SK-N-SH (cell line): ENCODE measurements around the gene CALN1. TPM values are rescaled to one million over a fixed set of nuclear protein-coding genes. Genes with fewer than 3 reads are reported as not detected.

Source experiments
- CTCF ChIA-PET: fragments of 300-600, 350-600 bp; formaldehyde crosslinking; extraction: SDS; loops from one replicate; lab custom pipeline; 2021; lab: Yijun Ruan, JAX
- POLR2A ChIA-PET: fragments of 350-600 bp; sonication (Branson Sonifier 250); formaldehyde crosslinking; extraction: SDS; loops from one replicate; lab custom pipeline; 2020; ENCODE audit warnings: antibody characterized with exemption, inconsistent platforms; lab: Yijun Ruan, JAX
- DNase-seq: peaks from one replicate; pipeline ENCODE4 v3.0.0; 2012
- H2AFZ ChIP-seq: fragments of 200-600 bp; sonication (generic); 2 replicates; pipeline ENCODE4 v1.8.1; 2016; ENCODE audit warnings: antibody characterized with exemption, mild to moderate bottlenecking, low read depth
- H3F3A ChIP-seq: fragments of 200-600 bp; sonication (generic); replicated peaks from 2 replicates; pipeline ENCODE3; 2016; ENCODE audit warnings: antibody characterized with exemption, mild to moderate bottlenecking; ENCODE audit not compliant: insufficient read depth
- H3K27ac ChIP-seq, 2 experiments: fragments of 200-500 bp in 1 of 2; fragments of 200-600 bp in 1 of 2; sonication (Bioruptor generic) in 1 of 2; sonication (generic), shearing (Covaris generic) in 1 of 2; 2 replicates each; pipeline versions ENCODE4 v1.5.1 to v1.6.1; 2014 to 2016; ENCODE audit warnings: low read depth in 2 of 2, inconsistent platforms in 1 of 2, low read length in 1 of 2, mild to moderate bottlenecking in 1 of 2, mixed read lengths in 1 of 2
- H3K27me3 ChIP-seq: fragments of 200-600 bp; sonication (generic), shearing (Covaris generic); 2 replicates; pipeline ENCODE4 v1.6.1; 2016; ENCODE audit warnings: mixed run types; ENCODE audit not compliant: insufficient read depth
- H3K36me3 ChIP-seq, 2 experiments: fragments of 200-500 bp in 1 of 2; fragments of 200-600 bp in 1 of 2; sonication (Bioruptor generic) in 1 of 2; sonication (generic) in 1 of 2; replicated peaks in 1 of 2; 2 replicates each; pipeline versions ENCODE3 to v1.5.1; 2014 to 2016; ENCODE audit warnings: low read length in 1 of 2, mild to moderate bottlenecking in 1 of 2; ENCODE audit not compliant: insufficient read depth in 2 of 2, control insufficient read depth in 1 of 2
- H3K4me1 ChIP-seq, 2 experiments: fragments of 200-500 bp in 1 of 2; fragments of 200-600 bp in 1 of 2; sonication (Bioruptor generic) in 1 of 2; sonication (generic), shearing (Covaris generic) in 1 of 2; 2 replicates each; pipeline versions ENCODE4 v1.5.1 to v1.6.1; 2014 to 2016; ENCODE audit warnings: low read depth in 1 of 2, low read length in 1 of 2, mixed run types in 1 of 2; ENCODE audit not compliant: insufficient read depth in 2 of 2, control insufficient read depth in 1 of 2
- H3K4me2 ChIP-seq: fragments of 200-600 bp; sonication (generic), shearing (Covaris generic); 2 replicates; pipeline ENCODE4 v1.6.1; 2017; ENCODE audit warnings: mixed run types
- H3K4me3 ChIP-seq, 2 experiments: fragments of 200-500 bp in 1 of 2; fragments of 200-600 bp in 1 of 2; sonication (Bioruptor generic) in 1 of 2; sonication (generic), shearing (Covaris generic) in 1 of 2; 2 replicates each; pipeline versions ENCODE4 v1.5.1 to v1.8.1; 2014 to 2016; ENCODE audit warnings: low read depth in 2 of 2, inconsistent platforms in 1 of 2, low read length in 1 of 2, mild to moderate bottlenecking in 1 of 2, mixed read lengths in 1 of 2, moderate library complexity in 1 of 2
- H3K79me2 ChIP-seq: fragments of 200-600 bp; sonication (generic); 2 replicates; pipeline ENCODE4 v1.8.1; 2017; ENCODE audit warnings: mild to moderate bottlenecking; ENCODE audit not compliant: insufficient read depth
- H3K9ac ChIP-seq: fragments of 200-600 bp; sonication (generic); 2 replicates; pipeline ENCODE4 v1.6.1; 2017; ENCODE audit warnings: mixed run types
- H3K9me2 ChIP-seq: fragments of 200-600 bp; sonication (generic); 2 replicates; pipeline ENCODE4 v1.6.1; 2017; ENCODE audit warnings: mixed run types
- H3K9me3 ChIP-seq: fragments of 200-600 bp; sonication (generic); 2 replicates; pipeline ENCODE4 v1.6.1; 2017; ENCODE audit warnings: mixed run types, mild to moderate bottlenecking, moderate library complexity
- H4K20me1 ChIP-seq: fragments of 200-600 bp; sonication (generic); 2 replicates; pipeline ENCODE4 v1.6.1; 2017; ENCODE audit warnings: mild to moderate bottlenecking, mixed run types; ENCODE audit not compliant: insufficient read depth
- EP300 ChIP-seq, 2 experiments: IDR thresholded peaks; 2 replicates each; pipeline versions ENCODE4 v1.4.0 to v1.6.1; 2012; ENCODE audit warnings: borderline replicate concordance in 1 of 2, low read depth in 1 of 2, low read length in 1 of 2
- EZH2phosphoT487 ChIP-seq: fragments of 200-600 bp; sonication (generic); IDR thresholded peaks from 2 replicates; pipeline ENCODE4 v1.6.1; 2017; ENCODE audit warnings: low read depth, mixed run types, mild to moderate bottlenecking, antibody characterized with exemption, moderate library complexity, borderline replicate concordance
- FOXJ3 ChIP-seq: sonication (generic); formaldehyde crosslinking; IDR thresholded peaks from 2 replicates; pipeline ENCODE4 v1.5.1; 2020; ENCODE audit warnings: mild to moderate bottlenecking, missing genetic modification reagents
- JUND ChIP-seq: IDR thresholded peaks from 2 replicates; pipeline ENCODE4 v1.4.0; 2012
- NRF1 ChIP-seq: IDR thresholded peaks from 2 replicates; pipeline ENCODE4 v1.6.1; 2012; ENCODE audit warnings: low read depth, mild to moderate bottlenecking, low read length
- RAD21 ChIP-seq: IDR thresholded peaks from 2 replicates; pipeline ENCODE4 v1.6.1; 2012; ENCODE audit warnings: mild to moderate bottlenecking, low read length
- TAF1 ChIP-seq: IDR thresholded peaks from 2 replicates; pipeline ENCODE4 v1.6.1; 2012; ENCODE audit warnings: low read depth, mild to moderate bottlenecking, low read length, moderate library complexity, borderline replicate concordance
- WGBS: methylation state at CpG from one replicate; pipeline ENCODE4 v1.1.6; 2017; ENCODE audit warnings: low lambda C conversion rate; 5-methylcytosine and 5-hydroxymethylcytosine counted together
- polyA plus RNA-seq, 3 experiments: library from polyadenylated mRNA; depleted of rRNA; stranded (reverse); fragments of >200 nt; gene quantifications; 2 replicates each; pipeline ENCODE4 v1.2.3, GENCODE V29; 2012
- TF ChIP-seq, protein P1 (sequence below): IDR thresholded peaks from 2 replicates; pipeline ENCODE4 v1.4.0; 2012; ENCODE audit warnings: low read depth
- TF ChIP-seq, protein P2 (sequence below): fragments of 200-600 bp; sonication (generic); IDR thresholded peaks from 2 replicates; pipeline ENCODE4 v1.6.1; 2017; ENCODE audit warnings: antibody characterized with exemption, mild to moderate bottlenecking, moderate library complexity

Gene CALN1
- polyA plus RNA-seq, 1 of the 3 experiments (the other 2 are of a cell fraction), result not detected

DNA sequence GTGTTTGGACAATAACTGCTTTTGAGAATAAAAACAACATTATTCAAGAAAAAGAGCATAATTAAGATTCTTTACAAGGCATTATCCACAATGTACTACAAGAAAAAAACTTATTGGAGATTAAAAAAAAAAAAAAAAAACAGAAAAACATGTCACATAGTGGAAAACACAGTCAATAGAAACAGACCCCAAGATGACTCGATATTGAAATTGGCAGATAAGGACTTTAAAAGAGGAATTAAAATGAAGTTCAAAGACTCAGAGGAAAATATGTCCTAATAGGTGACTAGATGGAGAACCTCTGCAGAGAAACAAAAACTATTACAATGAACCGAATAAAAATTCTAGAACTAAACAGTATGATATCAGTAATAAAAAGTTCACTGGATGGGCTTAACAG is 248.9 kb downstream of the CALN1 start:
- TF ChIP-seq, protein P1, sequence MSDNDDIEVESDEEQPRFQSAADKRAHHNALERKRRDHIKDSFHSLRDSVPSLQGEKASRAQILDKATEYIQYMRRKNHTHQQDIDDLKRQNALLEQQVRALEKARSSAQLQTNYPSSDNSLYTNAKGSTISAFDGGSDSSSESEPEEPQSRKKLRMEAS, result no peak
- TF ChIP-seq, protein P2, sequence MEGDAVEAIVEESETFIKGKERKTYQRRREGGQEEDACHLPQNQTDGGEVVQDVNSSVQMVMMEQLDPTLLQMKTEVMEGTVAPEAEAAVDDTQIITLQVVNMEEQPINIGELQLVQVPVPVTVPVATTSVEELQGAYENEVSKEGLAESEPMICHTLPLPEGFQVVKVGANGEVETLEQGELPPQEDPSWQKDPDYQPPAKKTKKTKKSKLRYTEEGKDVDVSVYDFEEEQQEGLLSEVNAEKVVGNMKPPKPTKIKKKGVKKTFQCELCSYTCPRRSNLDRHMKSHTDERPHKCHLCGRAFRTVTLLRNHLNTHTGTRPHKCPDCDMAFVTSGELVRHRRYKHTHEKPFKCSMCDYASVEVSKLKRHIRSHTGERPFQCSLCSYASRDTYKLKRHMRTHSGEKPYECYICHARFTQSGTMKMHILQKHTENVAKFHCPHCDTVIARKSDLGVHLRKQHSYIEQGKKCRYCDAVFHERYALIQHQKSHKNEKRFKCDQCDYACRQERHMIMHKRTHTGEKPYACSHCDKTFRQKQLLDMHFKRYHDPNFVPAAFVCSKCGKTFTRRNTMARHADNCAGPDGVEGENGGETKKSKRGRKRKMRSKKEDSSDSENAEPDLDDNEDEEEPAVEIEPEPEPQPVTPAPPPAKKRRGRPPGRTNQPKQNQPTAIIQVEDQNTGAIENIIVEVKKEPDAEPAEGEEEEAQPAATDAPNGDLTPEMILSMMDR, result no peak
- TF ChIP-seq RAD21 (no peak), EZH2phosphoT487 (no peak), TAF1 (no peak)
- TF ChIP-seq, all 33 proteins: peak for 0
- no peaks in the 10 kb centered on the region for H3K4me1 ChIP-seq
- H2AFZ ChIP-seq, result no peak overlapping the region
- 2% methylated on average over 2 of the region's 2 CpGs for WGBS
- H3K27me3 ChIP-seq, result no peaks in the 10 kb centered on the region
- H3K4me2 ChIP-seq, result no peak overlapping the region
- H3F3A ChIP-seq, result no peaks in the 10 kb centered on the region
- ChIA-PET CTCF (no interaction called here), POLR2A (no interaction called here)
- no peak overlapping the region for H3K4me3 ChIP-seq
- H3K79me2 ChIP-seq, result no peaks in the 10 kb centered on the region
- no peak overlapping the region for H3K9ac ChIP-seq
- peaks cover 3% of the 10 kb centered on the region; the same call in 1 of the 2 replicates for H3K9me3 ChIP-seq
- no peaks in the 10 kb centered on the region for H4K20me1 ChIP-seq
- H3K9me2 ChIP-seq, result no peaks in the 10 kb centered on the region
- no peak for DNase-seq
- no peak overlapping the region for H3K27ac ChIP-seq
- no peaks in the 10 kb centered on the region for H3K36me3 ChIP-seq

DNA sequence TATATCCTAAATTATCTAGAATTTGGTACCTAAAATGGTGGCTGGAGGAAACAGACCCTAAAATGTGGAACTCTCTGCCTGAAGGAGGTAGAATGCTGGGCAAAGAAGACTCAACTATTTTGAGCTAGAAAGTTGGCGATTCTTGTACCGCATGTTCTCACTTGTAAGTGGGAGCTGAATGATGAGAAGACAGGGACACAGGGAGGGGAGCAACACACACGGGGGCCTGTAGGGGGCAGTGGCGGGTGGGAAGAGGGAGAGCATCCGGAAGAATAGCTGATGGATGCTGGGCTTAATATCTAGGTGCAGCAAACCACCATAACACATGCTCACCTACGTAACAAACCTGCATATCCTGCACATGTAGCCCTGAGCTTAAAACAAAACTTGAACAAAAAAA is 250.6 kb downstream of the CALN1 start:
- H3K9me3 ChIP-seq, result peaks cover 3% of the 10 kb centered on the region; the same call in 1 of the 2 replicates
- no peak overlapping the region for H2AFZ ChIP-seq
- no peaks in the 10 kb centered on the region for H3F3A ChIP-seq
- ChIA-PET POLR2A (no interaction called here), CTCF (interaction anchor here (1.1 to 1.3 kb wide), 3 partner anchors 9 to 45 kb away, joined by 3 to 4 read pairs (median 3); no protein-coding TSS in a partner anchor)
- H3K27me3 ChIP-seq, result no peaks in the 10 kb centered on the region
- no peak for DNase-seq
- H3K36me3 ChIP-seq, result no peaks in the 10 kb centered on the region
- H4K20me1 ChIP-seq, result no peaks in the 10 kb centered on the region
- WGBS, result 34% methylated on average over 6 of the region's 6 CpGs
- H3K27ac ChIP-seq, result no peak overlapping the region
- no peaks in the 10 kb centered on the region for H3K79me2 ChIP-seq
- no peaks in the 10 kb centered on the region for H3K4me1 ChIP-seq
- no peak overlapping the region for H3K9ac ChIP-seq
- H3K4me2 ChIP-seq, result no peak overlapping the region
- no peak overlapping the region for H3K4me3 ChIP-seq
- no peaks in the 10 kb centered on the region for H3K9me2 ChIP-seq
- no peak for TF ChIP-seq EP300 (IDR thresholded peaks at IDR 0.05; ENCODE audit: borderline replicate concordance in 1 of 2, low read depth in 1 of 2, low read length in 1 of 2)
- TF ChIP-seq FOXJ3 (CRISPR knock-in tag), result no peak
- no peak for TF ChIP-seq EZH2phosphoT487
- TF ChIP-seq, protein P2, result peak; percentile 22; the same call in 1 of the 2 replicates
- no peak for TF ChIP-seq JUND
- TF ChIP-seq NRF1, result no peak
